ENCODE data around the gene DNAJC7. TPM values are rescaled to one million over a fixed set of nuclear protein-coding genes. Genes with fewer than 3 reads are reported as not detected.

DNAJC7 gene
- total and polyA plus RNA-seq, 9 donors, result 58.3 to 113 (median 97.7) TPM

DNA sequence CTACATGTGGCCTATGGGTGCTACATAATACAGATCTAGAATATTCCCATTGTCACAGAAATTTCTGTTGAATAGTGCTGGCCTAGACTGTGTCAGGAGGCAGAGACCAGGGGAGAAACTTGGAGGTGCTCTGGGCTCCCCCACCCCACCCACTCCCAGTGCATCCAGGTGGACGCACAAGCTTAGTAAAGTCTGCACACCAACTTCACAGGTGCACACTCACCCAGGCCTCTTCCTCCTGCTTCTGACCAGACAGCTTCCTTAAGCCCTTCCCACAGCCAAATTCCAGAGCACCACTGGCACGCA, 58.3 kb downstream of the DNAJC7 start:
- peaks cover 20% of the 10 kb centered on the region for H3K4me1 ChIP-seq (ENCODE audit: control insufficient read depth, insufficient read depth, low read length)
- H3K4me3 ChIP-seq (ENCODE audit: low read length), result no peak overlapping the region
- no peaks in the 10 kb centered on the region for H3K27me3 ChIP-seq (ENCODE audit: control insufficient read depth, insufficient read depth, low read length)
- no peaks in the 10 kb centered on the region for H3K9me3 ChIP-seq (replicated peaks; ENCODE audit: control insufficient read depth, low read depth, low read length)
- WGBS (ENCODE audit: insufficient coverage), result no CpG with 5 or more reads among the region's 2 CpGs
- no peaks in the 10 kb centered on the region for H3K36me3 ChIP-seq (ENCODE audit: control insufficient read depth, insufficient read depth, low read length)
- H3K27ac ChIP-seq (ENCODE audit: low read length), result no peak overlapping the region
- no peak for DNase-seq

DNA sequence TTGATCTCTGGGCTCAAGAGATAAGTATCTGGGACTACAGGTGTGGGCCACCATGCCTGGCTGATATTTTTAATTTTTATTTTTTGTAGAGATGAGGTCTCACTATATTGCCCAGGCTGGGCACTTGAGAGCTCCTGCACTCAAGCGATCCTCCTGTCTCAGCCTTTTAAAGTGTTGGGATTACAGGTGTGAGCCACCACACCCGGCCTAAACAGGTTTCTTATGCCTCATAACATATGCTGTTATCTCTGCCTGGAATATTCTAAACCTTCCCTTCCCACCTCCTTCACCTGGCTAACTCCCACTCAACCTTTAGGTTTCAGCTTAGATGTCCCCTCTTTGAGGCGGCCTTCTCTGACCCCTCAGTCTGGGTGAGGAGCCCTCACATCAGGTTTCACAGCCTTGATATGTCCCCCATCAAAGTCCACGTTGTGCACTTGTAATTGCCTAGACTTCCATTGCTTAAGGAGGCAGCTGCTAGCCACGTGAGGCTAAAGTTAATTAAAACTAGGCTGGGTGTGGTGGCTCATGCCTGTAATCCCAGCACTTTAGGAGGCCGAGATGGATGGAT, 59.3 kb downstream of the DNAJC7 start:
- DNase-seq, result no peak
- H3K27me3 ChIP-seq (ENCODE audit: control insufficient read depth, insufficient read depth, low read length), result no peaks in the 10 kb centered on the region
- no peak overlapping the region for H3K27ac ChIP-seq (ENCODE audit: low read length)
- no peaks in the 10 kb centered on the region for H3K36me3 ChIP-seq (ENCODE audit: control insufficient read depth, insufficient read depth, low read length)
- peaks cover 19% of the 10 kb centered on the region for H3K4me1 ChIP-seq (ENCODE audit: control insufficient read depth, insufficient read depth, low read length)
- H3K9me3 ChIP-seq (replicated peaks; ENCODE audit: control insufficient read depth, low read depth, low read length), result no peaks in the 10 kb centered on the region
- H3K4me3 ChIP-seq (ENCODE audit: low read length), result no peak overlapping the region
- 75% methylated on average over 3 of the region's 6 CpGs for WGBS (ENCODE audit: insufficient coverage)

DNA sequence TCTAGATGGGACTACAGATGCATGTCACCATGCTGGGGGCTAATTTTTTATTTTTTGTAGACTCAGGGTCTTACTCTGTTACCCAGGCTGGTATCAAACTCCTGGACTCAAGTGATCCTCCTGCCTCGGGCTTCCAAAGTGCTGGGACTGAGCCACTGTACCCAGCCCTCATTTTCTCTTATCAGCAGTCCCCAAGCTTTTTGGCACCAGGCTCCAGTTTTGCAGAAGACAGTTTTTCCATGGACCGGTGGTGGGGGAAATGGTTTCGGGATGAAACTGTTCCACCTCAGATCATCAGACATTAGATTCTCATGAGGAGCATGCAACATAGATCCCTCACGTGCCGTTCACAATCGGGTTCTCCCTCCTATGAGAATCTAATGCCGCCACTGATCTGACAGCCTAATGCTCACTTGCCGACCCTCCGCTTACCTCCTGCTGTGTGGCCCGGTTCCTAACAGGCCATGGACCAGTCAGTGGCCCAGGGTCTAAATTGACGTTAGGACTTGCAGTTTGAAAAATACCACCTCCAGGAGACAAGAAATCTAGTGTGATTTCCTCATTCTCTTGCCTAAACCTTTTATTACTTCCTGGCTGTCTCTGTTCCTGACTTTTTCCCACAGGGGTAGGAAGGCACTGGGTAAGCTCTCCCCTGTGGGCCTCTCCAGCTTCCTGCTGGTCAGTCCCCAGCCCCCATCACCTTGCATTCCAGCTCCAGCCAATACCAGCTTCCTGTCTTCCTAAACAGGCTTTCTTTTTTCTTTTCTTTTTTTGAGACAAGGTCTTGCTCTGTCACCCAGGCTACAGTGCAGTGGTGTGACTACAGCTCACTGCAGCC, 60.0 kb downstream of the DNAJC7 start:
- Histone ChIP-seq H3K36me3 (ENCODE audit: control insufficient read depth, insufficient read depth, low read length) (no peaks in the 10 kb centered on the region), H3K4me3 (ENCODE audit: low read length) (no peak overlapping the region), H3K9me3 (replicated peaks; ENCODE audit: control insufficient read depth, low read depth, low read length) (no peaks in the 10 kb centered on the region), H3K27me3 (ENCODE audit: control insufficient read depth, insufficient read depth, low read length) (no peaks in the 10 kb centered on the region), H3K27ac (ENCODE audit: low read length) (no peak overlapping the region), H3K4me1 (ENCODE audit: control insufficient read depth, insufficient read depth, low read length) (peaks cover 12% of the 10 kb centered on the region)
- no peak for DNase-seq
- 39% methylated on average over 10 of the region's 11 CpGs for WGBS (ENCODE audit: insufficient coverage)

DNA sequence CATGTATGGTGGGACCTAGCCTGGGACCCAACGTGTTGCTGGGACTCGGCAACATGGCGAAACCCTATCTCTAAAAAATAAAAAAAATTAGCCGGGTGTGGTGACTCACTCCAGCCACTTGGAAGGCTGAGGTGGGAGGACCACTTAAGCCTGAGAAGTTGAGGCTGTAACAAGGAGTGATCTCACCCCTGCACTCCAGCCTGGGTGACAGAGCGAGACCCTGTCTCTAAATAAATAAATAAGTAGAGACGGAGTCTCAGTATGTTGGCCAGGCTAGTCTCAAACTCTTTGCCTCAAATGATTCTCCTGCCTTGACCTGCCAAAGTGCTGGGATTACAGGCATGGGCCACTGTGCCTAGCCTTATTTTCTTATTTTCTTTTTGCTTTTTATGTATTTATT, 60.7 kb downstream of the DNAJC7 start:
- WGBS (ENCODE audit: insufficient coverage), result no CpG with 5 or more reads among the region's 6 CpGs
- Histone ChIP-seq H3K27me3 (ENCODE audit: control insufficient read depth, insufficient read depth, low read length) (no peaks in the 10 kb centered on the region), H3K36me3 (ENCODE audit: control insufficient read depth, insufficient read depth, low read length) (no peaks in the 10 kb centered on the region), H3K4me3 (ENCODE audit: low read length) (no peak overlapping the region), H3K9me3 (replicated peaks; ENCODE audit: control insufficient read depth, low read depth, low read length) (no peaks in the 10 kb centered on the region), H3K4me1 (ENCODE audit: control insufficient read depth, insufficient read depth, low read length) (peaks cover 4% of the 10 kb centered on the region), H3K27ac (ENCODE audit: low read length) (no peak overlapping the region)
- no peak for DNase-seq

DNA sequence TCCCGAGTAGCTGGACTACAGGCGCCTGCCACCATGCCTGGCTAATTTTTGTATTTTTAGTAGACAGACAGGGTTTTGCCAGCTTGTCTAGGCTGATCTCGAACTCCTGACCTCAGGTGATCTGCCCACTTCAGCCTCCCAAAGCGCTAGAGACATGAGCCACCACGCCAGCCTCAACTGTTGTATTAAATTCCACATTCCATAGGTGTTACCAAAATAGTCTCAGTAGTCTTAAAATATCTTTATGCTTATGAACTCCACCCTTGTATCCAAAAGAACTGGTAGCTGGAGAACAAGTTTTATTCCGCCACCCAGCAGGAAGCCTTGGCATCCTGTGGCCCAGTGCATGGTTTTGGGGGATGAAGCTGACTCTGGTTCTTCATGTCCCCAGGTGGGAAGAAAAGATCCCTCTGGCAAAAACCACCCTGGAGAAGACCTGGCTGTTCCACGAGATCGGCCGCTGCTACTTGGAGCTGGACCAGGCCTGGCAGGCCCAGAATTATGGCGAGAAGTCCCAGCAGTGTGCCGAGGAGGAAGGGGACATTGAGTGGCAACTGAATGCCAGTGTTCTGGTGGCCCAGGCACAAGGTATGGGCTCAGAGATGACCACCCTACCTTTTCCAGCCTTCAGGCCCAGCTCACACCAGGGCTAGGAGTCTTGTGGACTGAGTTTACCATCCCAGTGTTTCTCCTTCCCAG, 68.3 kb downstream of the DNAJC7 start:
- H3K27ac ChIP-seq (ENCODE audit: low read length), result no peak overlapping the region
- H3K4me1 ChIP-seq (ENCODE audit: control insufficient read depth, insufficient read depth, low read length), result no peaks in the 10 kb centered on the region
- no peaks in the 10 kb centered on the region for H3K36me3 ChIP-seq (ENCODE audit: control insufficient read depth, insufficient read depth, low read length)
- no peak for DNase-seq
- no peaks in the 10 kb centered on the region for H3K9me3 ChIP-seq (replicated peaks; ENCODE audit: control insufficient read depth, low read depth, low read length)
- 92% methylated on average over 5 of the region's 11 CpGs for WGBS (ENCODE audit: insufficient coverage)
- no peaks in the 10 kb centered on the region for H3K27me3 ChIP-seq (ENCODE audit: control insufficient read depth, insufficient read depth, low read length)
- H3K4me3 ChIP-seq (ENCODE audit: low read length), result no peak overlapping the region

DNA sequence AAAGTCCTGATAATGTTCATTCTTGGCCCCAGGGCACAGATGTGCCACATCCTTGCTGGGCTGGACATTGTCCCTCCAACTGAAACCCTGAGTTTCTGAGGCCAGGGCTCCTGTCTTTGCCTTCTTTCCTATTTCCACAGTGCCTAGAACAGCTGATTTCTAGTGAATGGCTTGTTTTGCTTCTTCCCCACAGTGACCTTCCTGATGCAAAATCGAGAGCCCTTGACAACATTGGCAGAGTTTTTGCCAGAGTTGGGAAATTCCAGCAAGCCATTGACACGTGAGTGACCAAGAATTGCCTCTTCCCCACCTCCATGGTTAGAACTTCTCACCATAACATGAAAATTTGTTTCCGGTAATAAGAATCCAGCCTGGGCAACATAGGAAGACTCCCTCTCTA, 72.3 kb downstream of the DNAJC7 start:
- Histone ChIP-seq H3K27me3 (ENCODE audit: control insufficient read depth, insufficient read depth, low read length) (no peaks in the 10 kb centered on the region), H3K36me3 (ENCODE audit: control insufficient read depth, insufficient read depth, low read length) (no peaks in the 10 kb centered on the region), H3K27ac (ENCODE audit: low read length) (no peak overlapping the region), H3K9me3 (replicated peaks; ENCODE audit: control insufficient read depth, low read depth, low read length) (no peaks in the 10 kb centered on the region), H3K4me3 (ENCODE audit: low read length) (no peak overlapping the region), H3K4me1 (ENCODE audit: control insufficient read depth, insufficient read depth, low read length) (no peaks in the 10 kb centered on the region)
- no peak for DNase-seq
- 50% methylated on average over 1 of the region's 3 CpGs for WGBS (ENCODE audit: insufficient coverage)

DNA sequence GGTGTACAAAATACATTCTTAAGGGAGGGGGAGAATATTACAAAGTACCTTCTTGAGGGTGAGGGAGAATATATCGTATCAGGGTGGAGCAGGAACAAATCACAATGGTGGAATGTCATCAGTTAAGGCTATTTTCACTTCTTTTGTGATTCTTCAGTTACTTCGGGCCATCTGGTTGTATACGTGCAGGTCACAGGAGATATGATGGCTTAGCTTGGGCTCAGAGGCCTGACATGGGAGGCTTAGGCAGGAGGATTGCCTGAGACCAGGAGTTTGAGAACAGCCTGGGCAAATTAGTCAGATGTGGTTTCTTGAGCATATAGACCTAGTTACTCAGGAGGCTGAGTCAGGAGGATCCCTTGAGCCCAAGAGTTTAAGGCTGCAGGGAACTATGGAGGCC, 73.7 kb downstream of the DNAJC7 start:
- H3K4me1 ChIP-seq (ENCODE audit: control insufficient read depth, insufficient read depth, low read length), result no peaks in the 10 kb centered on the region
- no peak for DNase-seq
- H3K9me3 ChIP-seq (replicated peaks; ENCODE audit: control insufficient read depth, low read depth, low read length), result no peaks in the 10 kb centered on the region
- WGBS (ENCODE audit: insufficient coverage), result 82% methylated on average over 3 of the region's 3 CpGs
- H3K27ac ChIP-seq (ENCODE audit: low read length), result no peak overlapping the region
- no peaks in the 10 kb centered on the region for H3K27me3 ChIP-seq (ENCODE audit: control insufficient read depth, insufficient read depth, low read length)
- no peak overlapping the region for H3K4me3 ChIP-seq (ENCODE audit: low read length)
- no peaks in the 10 kb centered on the region for H3K36me3 ChIP-seq (ENCODE audit: control insufficient read depth, insufficient read depth, low read length)

DNA sequence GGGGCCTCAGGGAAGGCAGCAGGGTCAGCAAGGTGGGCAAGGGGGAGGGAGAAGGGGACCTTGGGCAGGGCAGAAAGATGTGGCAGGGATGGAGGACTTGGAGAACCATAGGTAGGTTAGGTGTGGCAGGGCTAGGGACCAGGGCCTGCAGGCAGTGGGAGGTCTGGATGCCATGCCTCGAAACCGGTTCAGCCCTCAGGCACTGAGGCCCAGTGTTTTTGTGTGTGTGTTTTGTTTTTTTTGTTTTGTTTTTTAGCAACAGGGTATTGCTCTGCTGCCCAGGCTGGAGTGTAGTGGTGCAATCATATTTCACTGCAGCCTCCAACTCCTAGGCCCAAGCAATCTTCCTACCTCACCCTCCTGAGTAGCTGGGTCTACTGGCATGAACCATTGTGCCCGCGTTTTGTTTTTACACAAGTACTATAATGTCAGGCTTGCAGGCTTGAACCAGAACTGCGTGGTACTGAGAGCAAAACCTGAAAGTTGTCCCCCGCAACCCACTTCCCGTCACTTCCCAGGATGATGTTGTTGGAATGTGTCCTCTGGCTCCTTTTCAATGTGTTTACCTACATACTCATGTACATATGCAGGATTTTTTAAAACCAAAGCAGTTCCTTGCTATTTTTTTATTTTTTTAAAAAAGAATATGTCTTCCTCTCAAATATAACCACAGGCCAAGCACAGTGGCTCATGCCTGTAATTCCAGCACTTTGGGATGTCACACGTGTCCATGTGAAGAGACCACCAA, 74.4 kb downstream of the DNAJC7 start:
- Histone ChIP-seq H3K27me3 (ENCODE audit: control insufficient read depth, insufficient read depth, low read length) (no peaks in the 10 kb centered on the region), H3K36me3 (ENCODE audit: control insufficient read depth, insufficient read depth, low read length) (no peaks in the 10 kb centered on the region), H3K9me3 (replicated peaks; ENCODE audit: control insufficient read depth, low read depth, low read length) (no peaks in the 10 kb centered on the region), H3K27ac (ENCODE audit: low read length) (no peak overlapping the region), H3K4me1 (ENCODE audit: control insufficient read depth, insufficient read depth, low read length) (no peaks in the 10 kb centered on the region), H3K4me3 (ENCODE audit: low read length) (no peak overlapping the region)
- 100% methylated on average over 4 of the region's 8 CpGs for whole genome bisulfite sequencing (ENCODE audit: insufficient coverage)
- no peak for DNase-seq

DNA sequence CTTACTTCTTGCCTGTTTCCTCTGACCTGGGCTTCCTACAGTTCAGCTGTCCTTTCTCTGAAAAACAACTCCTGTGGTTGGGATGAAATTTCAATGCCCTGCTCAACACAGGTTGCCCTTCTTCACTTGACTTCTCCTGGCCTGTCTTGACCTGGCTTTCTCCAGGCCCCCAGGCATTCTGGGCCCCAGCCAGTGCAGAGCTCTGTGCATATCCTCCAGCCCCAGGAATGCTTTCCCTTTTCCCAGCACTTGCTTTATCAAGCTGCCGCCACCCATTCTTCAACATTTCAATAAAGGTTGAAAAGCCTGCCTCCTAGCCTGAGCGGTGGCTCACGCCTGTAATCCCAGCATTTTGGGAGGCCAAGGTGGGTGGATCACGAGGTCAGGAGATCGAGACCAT, 76.1 kb downstream of the DNAJC7 start:
- Histone ChIP-seq H3K9me3 (replicated peaks; ENCODE audit: control insufficient read depth, low read depth, low read length) (no peaks in the 10 kb centered on the region), H3K4me3 (ENCODE audit: low read length) (no peak overlapping the region), H3K27ac (ENCODE audit: low read length) (no peak overlapping the region), H3K27me3 (ENCODE audit: control insufficient read depth, insufficient read depth, low read length) (no peaks in the 10 kb centered on the region), H3K36me3 (ENCODE audit: control insufficient read depth, insufficient read depth, low read length) (no peaks in the 10 kb centered on the region), H3K4me1 (ENCODE audit: control insufficient read depth, insufficient read depth, low read length) (no peaks in the 10 kb centered on the region)
- no peak for DNase-seq
- 100% methylated on average over 1 of the region's 5 CpGs for WGBS (ENCODE audit: insufficient coverage)

DNA sequence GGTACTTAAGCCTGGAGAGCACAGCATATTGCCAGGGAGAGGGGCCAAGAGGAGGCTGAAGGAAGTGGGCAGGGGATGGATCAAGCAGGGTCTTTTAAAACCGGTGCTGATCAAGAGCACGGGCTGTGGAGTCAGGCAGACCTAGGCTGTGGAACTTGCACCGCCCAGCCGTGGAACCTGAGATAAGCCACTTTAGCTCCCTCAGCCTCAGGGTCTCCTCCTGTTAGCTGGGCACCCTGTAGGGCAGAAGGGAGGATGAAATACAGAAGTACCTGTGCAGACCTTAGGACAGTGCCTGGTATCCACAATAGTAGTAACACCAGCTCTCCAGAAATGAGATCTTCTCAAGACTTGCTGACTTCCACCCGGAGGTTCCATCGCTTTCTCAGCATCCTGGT, 77.5 kb downstream of the DNAJC7 start:
- no peak for DNase-seq
- Histone ChIP-seq H3K27me3 (ENCODE audit: control insufficient read depth, insufficient read depth, low read length) (no peaks in the 10 kb centered on the region), H3K4me3 (ENCODE audit: low read length) (no peak overlapping the region), H3K9me3 (replicated peaks; ENCODE audit: control insufficient read depth, low read depth, low read length) (no peaks in the 10 kb centered on the region), H3K4me1 (ENCODE audit: control insufficient read depth, insufficient read depth, low read length) (no peaks in the 10 kb centered on the region), H3K36me3 (ENCODE audit: control insufficient read depth, insufficient read depth, low read length) (peaks cover 2% of the 10 kb centered on the region), H3K27ac (ENCODE audit: low read length) (no peak overlapping the region)
- WGBS (ENCODE audit: insufficient coverage), result 86% methylated on average over 5 of the region's 6 CpGs
